ENCODE measurements around the gene PSMC3.

Gene PSMC3

GRCh38 chr11:47388697-47389576, 37.3 kb downstream of the PSMC3 start:
- no peak for TF ChIP-seq CTCF (conservative IDR thresholded peaks at IDR 0.05; ENCODE audit: low read length)
- no peak for DNase-seq (ENCODE audit: low read depth)
- H3K4me3 ChIP-seq (ENCODE audit: low read length), result no peak overlapping the region

- no peak overlapping the region for H3K4me3 ChIP-seq (ENCODE audit: low read length)
- no peak for DNase-seq (ENCODE audit: low read depth)
- TF ChIP-seq CTCF (conservative IDR thresholded peaks at IDR 0.05; ENCODE audit: low read length), result no peak
These were observed 38.1 kb downstream of the PSMC3 start for GRCh38 chr11:47387944-47388696.

GRCh38 chr11:47384498-47384897, 41.7 kb downstream of the PSMC3 start:
- TF ChIP-seq CTCF (conservative IDR thresholded peaks at IDR 0.05; ENCODE audit: low read length), result no peak
- no peak for DNase-seq (ENCODE audit: low read depth)
- H3K4me3 ChIP-seq (ENCODE audit: low read length), result no peak overlapping the region

GRCh38 chr11:47383071-47383470, 43.2 kb downstream of the PSMC3 start:
- H3K4me3 ChIP-seq (ENCODE audit: low read length), result no peak overlapping the region
- no peak for DNase-seq (ENCODE audit: low read depth)
- no peak for TF ChIP-seq CTCF (conservative IDR thresholded peaks at IDR 0.05; ENCODE audit: low read length)

- no peak overlapping the region for H3K4me3 ChIP-seq (ENCODE audit: low read length)
- DNase-seq (ENCODE audit: low read depth), result no peak
- TF ChIP-seq CTCF (conservative IDR thresholded peaks at IDR 0.05; ENCODE audit: low read length), result no peak
These were observed 46.2 kb downstream of the PSMC3 start for GRCh38 chr11:47380078-47380477.

- no peak overlapping the region for H3K4me3 ChIP-seq (ENCODE audit: low read length)
- TF ChIP-seq CTCF (conservative IDR thresholded peaks at IDR 0.05; ENCODE audit: low read length), result no peak
- DNase-seq (ENCODE audit: low read depth), result no peak
These were observed 46.9 kb downstream of the PSMC3 start for GRCh38 chr11:47379317-47379716.

- no peak for TF ChIP-seq CTCF (conservative IDR thresholded peaks at IDR 0.05; ENCODE audit: low read length)
- no peak overlapping the region for H3K4me3 ChIP-seq (ENCODE audit: low read length)
- no peak for DNase-seq (ENCODE audit: low read depth)
These were observed 47.4 kb downstream of the PSMC3 start for GRCh38 chr11:47378836-47379170.
